HFF-Myc (cell line): Measurements from ENCODE around the gene C1orf21.

Source experiments
- DNase-seq: peaks from one replicate; pipeline ENCODE4 v3.0.0-alpha.2; 2011; ENCODE audit warnings: low read depth; ENCODE audit errors: extremely low read depth
- H3K4me3 ChIP-seq: replicated peaks from 2 replicates; pipeline ENCODE4 v1.5.1; 2011; ENCODE audit warnings: low read depth, mild to moderate bottlenecking, control low read depth, low read length
- CTCF ChIP-seq: IDR thresholded peaks from 2 replicates; pipeline ENCODE4 v1.5.1; 2012; ENCODE audit warnings: mild to moderate bottlenecking, low read depth, low read length, control low read depth; ENCODE audit errors: missing control alignments

The C1orf21 gene

GRCh38 chr1:184633785-184634184 is 247.0 kb downstream of the C1orf21 start:
- TF ChIP-seq CTCF, result no peak
- no peak for DNase-seq
- H3K4me3 ChIP-seq, result no peak overlapping the region

GRCh38 chr1:184634296-184634695 is 247.5 kb downstream of the C1orf21 start:
- no peak for DNase-seq
- TF ChIP-seq CTCF, result no peak

GRCh38 chr1:184635347-184635979 is 248.6 kb downstream of the C1orf21 start:
- no peak overlapping the region for H3K4me3 ChIP-seq
- DNase-seq, result no peak
- no peak for TF ChIP-seq CTCF

More at GRCh38 chr1:184634296-184634695, 247.5 kb downstream of the C1orf21 start:
- no peak overlapping the region for H3K4me3 ChIP-seq

- no peak for DNase-seq
Measured at GRCh38 chr1:184635980-184636431, 249.2 kb downstream of the C1orf21 start.

GRCh38 chr1:184637664-184638240 is 250.9 kb downstream of the C1orf21 start:
- TF ChIP-seq CTCF, result no peak
- no peak overlapping the region for H3K4me3 ChIP-seq
- no peak for DNase-seq

More at GRCh38 chr1:184635980-184636431, 249.2 kb downstream of the C1orf21 start:
- H3K4me3 ChIP-seq, result no peak overlapping the region
- no peak for TF ChIP-seq CTCF

GRCh38 chr1:184639205-184639604 is 252.4 kb downstream of the C1orf21 start:
- no peak overlapping the region for H3K4me3 ChIP-seq
- no peak for DNase-seq
- TF ChIP-seq CTCF, result no peak
